Upper lobe of left lung (tissue), 6 donors: ENCODE data around the gene HBD. TPM values are rescaled to one million over a fixed set of nuclear protein-coding genes. Genes with fewer than 3 reads are reported as not detected.

Experiments used
- ATAC-seq, 2 donors: fragments of 200-7000 bp; cut with Tn5 transposase; one replicate each; pipeline ENCODE4 v1.9.1; 2022; ENCODE audit warnings: mild to moderate bottlenecking in 2 of 2, moderate library complexity in 2 of 2; ENCODE audit not compliant: low FRiP score in 2 of 2
- DNase-seq, 2 donors: peaks; one replicate each; pipeline ENCODE4 v3.0.0-alpha.2; 2019 to 2020
- H3K27ac ChIP-seq, 4 donors: fragments of 200-600 bp; sonication (generic); one replicate each; pipeline ENCODE4 v1.5.1; 2016 to 2019
- H3K27me3 ChIP-seq, 4 donors: fragments of 200-600 bp; sonication (generic); one replicate each; pipeline ENCODE4 v1.5.1; 2017 to 2019
- H3K36me3 ChIP-seq, 4 donors: fragments of 200-600 bp; sonication (generic); one replicate each; pipeline ENCODE4 v1.5.1; 2016 to 2019
- H3K4me1 ChIP-seq, 4 donors: fragments of 200-600 bp; sonication (generic); one replicate each; pipeline ENCODE4 v1.5.1; 2018 to 2019
- H3K4me3 ChIP-seq, 4 donors: fragments of 200-600 bp; sonication (generic); one replicate each; pipeline ENCODE4 v1.5.1; 2017 to 2019; ENCODE audit warnings: mild to moderate bottlenecking in 2 of 4, moderate library complexity in 1 of 4
- H3K9me3 ChIP-seq, 4 donors: fragments of 200-600 bp; sonication (generic); one replicate each; pipeline ENCODE4 v1.5.1; 2018 to 2019
- EP300 ChIP-seq, 4 donors: sonication (generic); formaldehyde crosslinking; IDR thresholded peaks; one replicate each; pipeline ENCODE4 v1.5.1; 2017; ENCODE audit warnings: antibody characterized with exemption in 4 of 4, control low read depth in 2 of 4
- POLR2A ChIP-seq, 4 donors: fragments of 450-650 bp; IDR thresholded peaks; one replicate each; pipeline ENCODE4 v1.5.1; 2016 to 2017; ENCODE audit warnings: antibody characterized with exemption in 4 of 4, mild to moderate bottlenecking in 2 of 4
- POLR2AphosphoS5 ChIP-seq, 2 donors: sonication (generic); formaldehyde crosslinking; IDR thresholded peaks; one replicate each; pipeline ENCODE4 v1.5.1; 2017; ENCODE audit warnings: antibody characterized with exemption in 2 of 2
- WGBS, 2 donors: methylation state at CpG; one replicate each; pipeline ENCODE4 v1.1.5; 2017 to 2018; 5-methylcytosine and 5-hydroxymethylcytosine counted together
- total RNA-seq, 6 donors: library from RNA; depleted of rRNA in 4 of 6; stranded (reverse); fragments of >200 nt in 4 of 6; gene quantifications; one replicate each; pipeline versions ENCODE4 v1.1.0 to v1.2.1, GENCODE V29; 2016 to 2021
- TF ChIP-seq, protein P1 (sequence below), 6 experiments: fragments of 450-650 bp in 4 of 6; fragments of 200-600 bp in 2 of 6; sonication (generic) in 2 of 6; IDR thresholded peaks; one replicate each; pipeline ENCODE4 v1.5.1; 2016 to 2019; ENCODE audit warnings: antibody characterized with exemption in 6 of 6
- donor health status: DM: no; HTN: no; CAD: no; lungs with moderate emphysema.
- donor health status: DM: no; HTN: yes; CAD: no; lungs with severe emphysema.

Gene HBD
- total RNA-seq, 6 donors from 2014 or later: 7.2 TPM; not detected in 5

DNA sequence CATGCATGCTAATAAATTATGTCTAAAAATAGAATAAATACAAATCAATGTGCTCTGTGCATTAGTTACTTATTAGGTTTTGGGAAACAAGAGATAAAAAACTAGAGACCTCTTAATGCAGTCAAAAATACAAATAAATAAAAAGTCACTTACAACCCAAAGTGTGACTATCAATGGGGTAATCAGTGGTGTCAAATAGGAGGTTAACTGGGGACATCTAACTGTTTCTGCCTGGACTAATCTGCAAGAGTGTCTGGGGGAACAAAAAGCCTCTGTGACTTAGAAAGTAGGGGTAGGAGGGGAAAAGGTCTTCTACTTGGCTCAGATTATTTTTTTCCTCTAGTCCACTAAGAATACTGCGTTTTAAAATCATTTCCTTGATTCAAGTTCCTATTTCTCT lies 6.6 kb downstream of the HBD start:
- H3K4me3 ChIP-seq: no peak overlapping the region
- WGBS, 2 donors: 47 to 50% methylated on average over 1 of the region's 1 CpG
- no peak for ATAC-seq

DNA sequence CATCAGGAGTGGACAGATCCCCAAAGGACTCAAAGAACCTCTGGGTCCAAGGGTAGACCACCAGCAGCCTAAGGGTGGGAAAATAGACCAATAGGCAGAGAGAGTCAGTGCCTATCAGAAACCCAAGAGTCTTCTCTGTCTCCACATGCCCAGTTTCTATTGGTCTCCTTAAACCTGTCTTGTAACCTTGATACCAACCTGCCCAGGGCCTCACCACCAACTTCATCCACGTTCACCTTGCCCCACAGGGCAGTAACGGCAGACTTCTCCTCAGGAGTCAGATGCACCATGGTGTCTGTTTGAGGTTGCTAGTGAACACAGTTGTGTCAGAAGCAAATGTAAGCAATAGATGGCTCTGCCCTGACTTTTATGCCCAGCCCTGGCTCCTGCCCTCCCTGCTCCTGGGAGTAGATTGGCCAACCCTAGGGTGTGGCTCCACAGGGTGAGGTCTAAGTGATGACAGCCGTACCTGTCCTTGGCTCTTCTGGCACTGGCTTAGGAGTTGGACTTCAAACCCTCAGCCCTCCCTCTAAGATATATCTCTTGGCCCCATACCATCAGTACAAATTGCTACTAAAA lies 7.5 kb downstream of the HBD start, which contains the start of gene HBB:
HBB (minus strand) TSS at position 340 of the 579 bp plus-strand sequence; CDS start at position 290, 50 bp downstream.
- no peak for TF ChIP-seq POLR2A (IDR thresholded peaks at IDR 0.05)
- no peak for TF ChIP-seq POLR2AphosphoS5 (IDR thresholded peaks at IDR 0.05)
- no peak for TF ChIP-seq EP300 (IDR thresholded peaks at IDR 0.05)
- TF ChIP-seq, protein P1, sequence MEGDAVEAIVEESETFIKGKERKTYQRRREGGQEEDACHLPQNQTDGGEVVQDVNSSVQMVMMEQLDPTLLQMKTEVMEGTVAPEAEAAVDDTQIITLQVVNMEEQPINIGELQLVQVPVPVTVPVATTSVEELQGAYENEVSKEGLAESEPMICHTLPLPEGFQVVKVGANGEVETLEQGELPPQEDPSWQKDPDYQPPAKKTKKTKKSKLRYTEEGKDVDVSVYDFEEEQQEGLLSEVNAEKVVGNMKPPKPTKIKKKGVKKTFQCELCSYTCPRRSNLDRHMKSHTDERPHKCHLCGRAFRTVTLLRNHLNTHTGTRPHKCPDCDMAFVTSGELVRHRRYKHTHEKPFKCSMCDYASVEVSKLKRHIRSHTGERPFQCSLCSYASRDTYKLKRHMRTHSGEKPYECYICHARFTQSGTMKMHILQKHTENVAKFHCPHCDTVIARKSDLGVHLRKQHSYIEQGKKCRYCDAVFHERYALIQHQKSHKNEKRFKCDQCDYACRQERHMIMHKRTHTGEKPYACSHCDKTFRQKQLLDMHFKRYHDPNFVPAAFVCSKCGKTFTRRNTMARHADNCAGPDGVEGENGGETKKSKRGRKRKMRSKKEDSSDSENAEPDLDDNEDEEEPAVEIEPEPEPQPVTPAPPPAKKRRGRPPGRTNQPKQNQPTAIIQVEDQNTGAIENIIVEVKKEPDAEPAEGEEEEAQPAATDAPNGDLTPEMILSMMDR (IDR thresholded peaks at IDR 0.05): no peak
- Histone ChIP-seq H3K36me3 (no peaks in the 10 kb centered on the region), H3K27ac (no peak within 1 kb of the TSS), H3K4me3 (no peak within 1 kb of the TSS), H3K4me1 (no peaks in the 10 kb centered on the region), H3K27me3 (no peaks in the 10 kb centered on the region), H3K9me3 (no peaks in the 10 kb centered on the region)
- WGBS, 2 donors: 87 to 89% methylated on average over 3 of the region's 3 CpGs
- DNase-seq (no peak), ATAC-seq (peak in 1 of 2 donors; percentile 59)

More for the DNA sequence above, 6.6 kb downstream of the HBD start:
- Histone ChIP-seq H3K4me1 (no peaks in the 10 kb centered on the region), H3K9me3 (no peaks in the 10 kb centered on the region), H3K36me3 (no peaks in the 10 kb centered on the region), H3K27me3 (no peaks in the 10 kb centered on the region), H3K27ac (no peak overlapping the region)
- TF ChIP-seq POLR2A (IDR thresholded peaks at IDR 0.05) (no peak), EP300 (IDR thresholded peaks at IDR 0.05) (no peak), POLR2AphosphoS5 (IDR thresholded peaks at IDR 0.05) (no peak)
- no peak for DNase-seq

DNA sequence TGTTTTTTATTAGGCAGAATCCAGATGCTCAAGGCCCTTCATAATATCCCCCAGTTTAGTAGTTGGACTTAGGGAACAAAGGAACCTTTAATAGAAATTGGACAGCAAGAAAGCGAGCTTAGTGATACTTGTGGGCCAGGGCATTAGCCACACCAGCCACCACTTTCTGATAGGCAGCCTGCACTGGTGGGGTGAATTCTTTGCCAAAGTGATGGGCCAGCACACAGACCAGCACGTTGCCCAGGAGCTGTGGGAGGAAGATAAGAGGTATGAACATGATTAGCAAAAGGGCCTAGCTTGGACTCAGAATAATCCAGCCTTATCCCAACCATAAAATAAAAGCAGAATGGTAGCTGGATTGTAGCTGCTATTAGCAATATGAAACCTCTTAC lies 8.8 kb downstream of the HBD start:
- H3K27ac ChIP-seq: no peak overlapping the region
- no peak for DNase-seq
- H3K9me3 ChIP-seq: no peaks in the 10 kb centered on the region
- H3K4me1 ChIP-seq: no peaks in the 10 kb centered on the region
- H3K4me3 ChIP-seq: no peak overlapping the region
- no peak for TF ChIP-seq POLR2AphosphoS5 (IDR thresholded peaks at IDR 0.05)
- TF ChIP-seq, protein P1 (IDR thresholded peaks at IDR 0.05): no peak
- WGBS, 2 donors: 74 to 75% methylated on average over 2 of the region's 2 CpGs
- no peaks in the 10 kb centered on the region for H3K36me3 ChIP-seq
- peak in 1 of 2 donors; percentile 46 for ATAC-seq
- H3K27me3 ChIP-seq: no peaks in the 10 kb centered on the region

DNA sequence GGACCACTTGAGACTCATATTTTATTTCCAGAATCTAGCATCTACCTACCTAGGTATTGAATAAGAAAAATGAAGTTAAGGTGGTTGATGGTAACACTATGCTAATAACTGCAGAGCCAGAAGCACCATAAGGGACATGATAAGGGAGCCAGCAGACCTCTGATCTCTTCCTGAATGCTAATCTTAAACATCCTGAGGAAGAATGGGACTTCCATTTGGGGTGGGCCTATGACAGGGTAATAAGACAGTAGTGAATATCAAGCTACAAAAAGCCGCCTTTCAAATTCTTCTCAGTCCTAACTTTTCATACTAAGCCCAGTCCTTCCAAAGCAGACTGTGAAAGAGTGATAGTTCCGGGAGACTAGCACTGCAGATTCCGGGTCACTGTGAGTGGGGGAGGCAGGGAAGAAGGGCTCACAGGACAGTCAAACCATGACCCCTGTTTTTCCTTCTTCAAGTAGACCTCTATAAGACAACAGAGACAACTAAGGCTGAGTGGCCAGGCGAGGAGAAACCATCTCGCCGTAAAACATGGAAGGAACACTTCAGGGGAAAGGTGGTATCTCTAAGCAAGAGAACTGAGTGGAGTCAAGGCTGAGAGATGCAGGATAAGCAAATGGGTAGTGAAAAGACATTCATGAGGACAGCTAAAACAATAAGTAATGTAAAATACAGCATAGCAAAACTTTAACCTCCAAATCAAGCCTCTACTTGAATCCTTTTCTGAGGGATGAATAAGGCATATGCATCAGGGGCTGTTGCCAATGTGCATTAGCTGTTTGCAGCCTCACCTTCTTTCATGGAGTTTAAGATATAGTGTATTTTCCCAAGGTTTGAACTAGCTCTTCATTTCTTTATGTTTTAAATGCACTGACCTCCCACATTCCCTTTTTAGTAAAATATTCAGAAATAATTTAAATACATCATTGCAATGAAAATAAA lies 9.5 kb downstream of the HBD start:
- Histone ChIP-seq H3K36me3 (no peaks in the 10 kb centered on the region), H3K27me3 (no peaks in the 10 kb centered on the region), H3K4me1 (no peaks in the 10 kb centered on the region), H3K9me3 (no peaks in the 10 kb centered on the region), H3K27ac (no peak overlapping the region), H3K4me3 (no peak overlapping the region)
- TF ChIP-seq, protein P1 (IDR thresholded peaks at IDR 0.05): no peak
- no peak for TF ChIP-seq POLR2AphosphoS5 (IDR thresholded peaks at IDR 0.05)
- TF ChIP-seq EP300 (IDR thresholded peaks at IDR 0.05): no peak
- TF ChIP-seq POLR2A (IDR thresholded peaks at IDR 0.05): no peak
- WGBS, 2 donors: 74 to 75% methylated on average over 6 of the region's 6 CpGs
- no peak for ATAC-seq
- no peak for DNase-seq

DNA sequence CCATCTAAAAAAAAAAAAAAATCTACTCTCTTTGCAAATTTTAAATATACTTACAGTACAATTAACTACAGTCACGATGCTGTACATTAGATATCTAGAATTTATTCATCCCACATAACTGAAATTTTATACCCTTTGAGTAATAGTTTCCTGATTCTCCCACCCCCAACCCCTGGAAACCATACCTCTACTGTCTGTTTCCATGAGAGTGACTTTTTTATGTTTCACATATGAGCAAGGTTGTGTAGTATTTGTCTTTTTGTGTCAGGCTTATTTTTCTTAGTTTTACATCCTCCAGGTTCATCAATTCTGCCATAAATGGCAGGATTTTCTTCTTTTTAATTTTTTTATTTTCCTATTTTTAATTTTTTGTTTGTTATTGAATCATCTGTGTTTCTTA lies 10.6 kb downstream of the HBD start:
- Histone ChIP-seq H3K27ac (no peak overlapping the region), H3K4me1 (no peaks in the 10 kb centered on the region), H3K36me3 (no peaks in the 10 kb centered on the region), H3K27me3 (no peaks in the 10 kb centered on the region), H3K4me3 (no peak overlapping the region), H3K9me3 (no peaks in the 10 kb centered on the region)
- 56 to 76% methylated on average over 1 of the region's 1 CpG for WGBS, 2 donors
- ATAC-seq (no peak), DNase-seq (no peak)
- TF ChIP-seq, protein P1 (IDR thresholded peaks at IDR 0.05): no peak
- no peak for TF ChIP-seq EP300 (IDR thresholded peaks at IDR 0.05)
- no peak for TF ChIP-seq POLR2A (IDR thresholded peaks at IDR 0.05)
- no peak for TF ChIP-seq POLR2AphosphoS5 (IDR thresholded peaks at IDR 0.05)
